GM18526 (cell line): Measurements from ENCODE around the gene ZC3H10.

ENCODE experiments used
- POLR2A ChIP-seq: IDR thresholded peaks from 3 replicates; pipeline ENCODE4 v1.6.1; 2011; ENCODE audit not compliant: insufficient read length; ENCODE audit errors: extremely low read depth

The ZC3H10 gene

DNA sequence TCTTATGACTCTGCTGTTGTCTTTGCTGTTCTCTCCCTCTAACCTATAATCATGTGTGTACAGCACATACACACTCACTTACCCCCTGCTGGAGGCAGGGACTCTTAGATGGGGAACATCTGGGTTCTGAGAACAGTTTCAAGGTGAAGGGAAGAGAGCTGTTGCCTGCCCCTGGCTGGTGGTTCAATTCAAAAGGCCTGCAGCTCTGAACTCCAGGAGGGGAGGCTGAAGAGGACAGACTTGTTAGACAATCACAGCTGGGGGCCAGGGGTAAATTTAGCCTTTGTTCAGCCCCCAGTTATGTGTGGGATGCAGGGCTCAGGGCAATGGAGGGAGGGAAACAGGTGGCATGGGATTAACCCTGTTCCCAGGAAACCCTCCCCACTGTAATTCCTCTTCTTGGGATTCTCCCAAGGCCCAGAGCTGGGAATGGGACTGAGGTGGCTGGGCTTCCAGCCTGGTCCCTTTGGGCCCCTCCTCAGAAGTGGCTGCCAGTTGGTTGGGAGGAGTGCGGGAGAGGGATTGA is 36.2 kb downstream of the ZC3H10 start:
- TF ChIP-seq POLR2A = no peak

GRCh38 chr12:56154818-56155217 is 36.8 kb downstream of the ZC3H10 start:
- TF ChIP-seq POLR2A = no peak

GRCh38 chr12:56155256-56155845 is 37.3 kb downstream of the ZC3H10 start:
- TF ChIP-seq POLR2A = no peak

GRCh38 chr12:56157201-56158028 is 39.3 kb downstream of the ZC3H10 start:
- no peak for TF ChIP-seq POLR2A

- TF ChIP-seq POLR2A = peak; percentile 97
Measured at GRCh38 chr12:56158029-56158925, 40.2 kb downstream of the ZC3H10 start, which contains the start of gene MYL6. Gene MYL6 (plus strand): TSS chr12:56158359. CDS start chr12:56158402, 43 bp downstream.

DNA sequence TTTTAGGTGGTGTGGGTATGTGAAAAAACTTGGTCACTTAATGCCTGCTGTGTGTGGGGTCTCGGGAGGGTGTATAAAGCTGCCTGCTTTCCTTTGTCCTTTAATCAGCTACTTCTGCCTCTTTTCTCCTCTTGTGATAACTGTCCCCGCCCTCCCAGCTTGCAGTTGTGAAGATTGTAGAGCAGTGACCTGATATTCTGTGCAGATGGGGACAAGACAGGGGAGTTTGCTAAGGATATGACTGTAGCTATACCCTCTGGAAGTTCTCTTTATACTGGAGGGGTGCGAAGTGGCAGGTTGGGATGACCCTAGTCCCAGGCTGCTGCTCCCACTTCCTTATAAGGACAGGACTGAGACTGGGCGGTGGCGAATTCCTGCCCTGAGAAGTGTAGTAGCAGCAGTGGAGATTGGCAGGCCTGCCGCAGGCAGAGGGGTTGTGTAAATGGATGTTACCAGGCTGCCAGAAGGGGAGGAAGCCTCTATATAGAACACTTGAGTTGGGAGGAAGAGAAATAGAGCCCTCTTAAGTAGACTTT is 40.9 kb downstream of the ZC3H10 start:
- TF ChIP-seq POLR2A = no peak

DNA sequence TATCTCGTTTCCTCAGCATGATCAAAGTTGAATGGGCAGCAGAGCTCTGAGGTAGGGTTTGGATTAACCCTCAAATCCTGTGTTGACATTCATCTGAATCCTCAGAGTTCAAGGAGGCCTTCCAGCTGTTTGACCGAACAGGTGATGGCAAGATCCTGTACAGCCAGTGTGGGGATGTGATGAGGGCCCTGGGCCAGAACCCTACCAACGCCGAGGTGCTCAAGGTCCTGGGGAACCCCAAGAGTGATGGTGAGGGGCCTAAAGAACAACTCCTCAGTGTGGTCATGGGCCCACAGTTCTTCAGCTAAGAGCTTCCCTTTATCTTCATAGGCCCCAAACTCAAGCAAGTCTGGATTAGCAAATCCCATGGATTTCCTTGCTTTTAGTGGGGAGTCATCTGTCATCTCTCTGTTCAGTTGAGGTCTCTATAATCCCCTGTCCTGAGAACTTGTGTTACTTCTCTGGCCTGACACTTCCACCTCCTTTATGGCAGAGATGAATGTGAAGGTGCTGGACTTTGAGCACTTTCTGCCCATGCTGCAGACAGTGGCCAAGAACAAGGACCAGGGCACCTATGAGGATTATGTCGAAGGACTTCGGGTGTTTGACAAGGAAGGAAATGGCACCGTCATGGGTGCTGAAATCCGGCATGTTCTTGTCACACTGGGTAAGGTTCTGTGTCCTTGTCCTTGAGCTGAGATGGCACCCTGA is 41.6 kb downstream of the ZC3H10 start:
- no peak for TF ChIP-seq POLR2A

GRCh38 chr12:56160193-56160763 is 42.2 kb downstream of the ZC3H10 start:
- TF ChIP-seq POLR2A = no peak

DNA sequence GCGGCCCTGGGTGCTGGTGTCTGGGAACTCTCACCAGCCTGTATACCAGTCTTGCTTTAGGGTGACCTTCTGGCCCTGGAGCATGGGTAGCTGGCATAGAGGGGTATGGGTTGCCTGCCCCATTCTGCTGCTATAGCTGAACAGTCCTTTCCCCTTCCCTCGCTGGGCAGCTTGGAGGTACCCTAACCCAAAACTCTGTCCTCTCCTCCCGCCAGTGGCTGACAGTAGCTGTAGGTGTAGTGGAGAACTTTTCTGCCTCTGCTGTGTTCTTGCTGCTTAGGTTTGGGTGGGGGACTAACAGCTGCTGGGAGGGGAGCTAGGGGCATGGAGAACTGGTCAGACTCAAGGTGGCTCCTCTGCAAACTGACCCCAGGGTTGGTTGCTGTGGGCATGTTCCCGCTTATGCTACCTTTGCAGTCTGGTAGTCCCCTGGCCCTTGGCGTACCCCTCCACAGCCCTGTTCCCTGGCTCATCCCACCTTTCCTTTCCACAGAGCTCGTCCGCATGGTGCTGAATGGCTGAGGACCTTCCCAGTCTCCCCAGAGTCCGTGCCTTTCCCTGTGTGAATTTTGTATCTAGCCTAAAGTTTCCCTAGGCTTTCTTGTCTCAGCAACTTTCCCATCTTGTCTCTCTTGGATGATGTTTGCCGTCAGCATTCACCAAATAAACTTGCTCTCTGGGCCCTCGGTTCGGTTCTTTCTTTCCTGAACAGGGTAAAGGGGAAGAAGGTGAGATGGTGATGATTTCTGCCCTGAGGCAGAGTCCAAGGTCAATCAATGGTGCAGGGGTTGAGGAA is 43.0 kb downstream of the ZC3H10 start:
- TF ChIP-seq POLR2A = peak; percentile 6

- TF ChIP-seq POLR2A = no peak
Measured at GRCh38 chr12:56161690-56162351, 43.8 kb downstream of the ZC3H10 start.

DNA sequence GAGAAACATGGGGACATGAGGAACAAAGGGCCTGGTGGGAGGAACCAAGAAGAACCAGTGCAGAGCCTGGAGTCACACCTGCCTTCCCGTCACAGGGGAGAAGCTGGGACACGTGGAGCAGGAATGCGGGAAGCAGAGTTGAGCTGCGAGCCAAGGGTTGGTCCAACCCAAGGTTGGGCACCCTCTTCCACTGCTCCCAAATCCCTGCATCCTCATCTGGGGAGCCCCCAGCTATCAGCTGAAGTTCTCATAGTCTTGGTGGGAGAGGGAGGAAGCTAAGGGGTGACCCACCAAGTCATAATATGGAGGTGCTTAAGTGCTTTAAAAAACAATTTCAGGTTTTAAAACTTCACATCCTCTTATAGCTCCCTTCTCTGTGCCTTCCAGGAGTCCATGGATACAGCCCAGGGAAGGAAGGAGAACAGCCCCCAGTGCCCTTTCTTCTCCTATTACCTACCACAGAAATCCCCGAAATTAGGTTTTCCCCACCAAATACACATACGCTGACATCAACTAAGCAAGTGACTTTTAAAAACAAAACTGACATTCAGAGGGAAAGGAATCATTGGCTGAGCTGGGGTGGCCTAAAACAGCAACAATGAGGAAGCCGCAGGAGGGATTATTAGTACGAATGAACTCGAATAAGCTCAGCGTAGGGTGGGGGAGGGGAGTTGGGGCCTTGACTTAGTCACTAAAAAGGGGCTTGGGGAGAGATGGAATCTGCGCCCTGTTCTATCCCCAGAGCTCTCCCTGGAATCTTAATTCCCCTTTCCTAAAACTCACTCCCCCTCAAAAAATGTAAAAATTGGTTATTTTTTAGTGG is 44.6 kb downstream of the ZC3H10 start:
- TF ChIP-seq POLR2A = no peak
